K562 (cell line): ENCODE data around the gene DPP4. TPM values are rescaled to one million over a fixed set of nuclear protein-coding genes. Genes with fewer than 3 reads are reported as not detected.

Source experiments
- POLR3A ChIP-seq: IDR thresholded peaks from 2 replicates; pipeline ENCODE4 v1.6.1; 2011; ENCODE audit warnings: borderline replicate concordance, mild to moderate bottlenecking, moderate library complexity; ENCODE audit not compliant: insufficient read length, insufficient read depth; ENCODE audit errors: extremely low read depth
- POLR3G ChIP-seq: IDR thresholded peaks from 2 replicates; pipeline ENCODE4 v1.6.1; 2011; ENCODE audit not compliant: insufficient read length, insufficient replicate concordance; ENCODE audit errors: extremely low read depth
- RAD51 ChIP-seq: fragments of 450-650 bp; IDR thresholded peaks from 2 replicates; pipeline ENCODE4 v1.7.1; 2016; ENCODE audit warnings: low read depth, mild to moderate bottlenecking, borderline replicate concordance
- U2AF2 ChIP-seq: fragments of 200-400 bp; formaldehyde crosslinking; optimal IDR thresholded peaks from 2 replicates; pipeline ENCODE3; 2017; ENCODE audit warnings: low read depth, mild to moderate bottlenecking, low read length
- polyA plus RNA-seq, 8 experiments: library from polyadenylated mRNA; depleted of rRNA in 4 of 8; stranded (reverse) in 5 of 8; unstranded in 3 of 8; fragments of >200 nt; fragmentation: Nextera tagmentation in 2 of 8; fragmentation: Illumina TruSeq in 1 of 8; extraction: Ambion mirVana in 2 of 8; extraction: Trizol in 1 of 8; gene quantifications; 2 replicates each; pipeline versions ENCODE4 v1.2.1 to v1.2.3, GENCODE V29; 2011 to 2014; ENCODE audit warnings: inconsistent platforms in 1 of 8, missing spikeins in 1 of 8
- total RNA-seq, 7 experiments: library from RNA; depleted of rRNA in 6 of 7; stranded (reverse); fragments of >200 nt in 6 of 7; fragmentation: Illumina TruSeq in 2 of 7; extraction: Trizol in 2 of 7; gene quantifications; 2 replicates each; pipeline versions ENCODE4 v1.2.1 to v1.2.3, GENCODE V29; 2011 to 2021; ENCODE audit warnings: low replicate concordance in 1 of 7
- TF ChIP-seq, protein P1 (sequence below): fragments of 200-800 bp; sonication (Bioruptor generic); IDR thresholded peaks from 2 replicates; pipeline ENCODE4 v1.6.1; 2016; ENCODE audit warnings: missing genetic modification characterization, missing compliant biosample characterization
- TF ChIP-seq, protein P2 (sequence below): fragments of 250-450 bp; sonication (Bioruptor Pico); IDR thresholded peaks from 2 replicates; pipeline ENCODE4 v1.8.0; 2022; ENCODE audit warnings: moderate library complexity, mild to moderate bottlenecking, inconsistent platforms
- TF ChIP-seq, protein P3 (sequence below): fragments of 250-450 bp; sonication (Bioruptor Pico); IDR thresholded peaks from 2 replicates; pipeline ENCODE4 v1.5.0; 2021; ENCODE audit warnings: mild to moderate bottlenecking, borderline replicate concordance

Gene DPP4
- total and polyA plus RNA-seq, 9 of the 15 experiments (the other 6 are each of a cell fraction or from before 2014, with no cell fraction given): 0.11 TPM; not detected in 8

DNA sequence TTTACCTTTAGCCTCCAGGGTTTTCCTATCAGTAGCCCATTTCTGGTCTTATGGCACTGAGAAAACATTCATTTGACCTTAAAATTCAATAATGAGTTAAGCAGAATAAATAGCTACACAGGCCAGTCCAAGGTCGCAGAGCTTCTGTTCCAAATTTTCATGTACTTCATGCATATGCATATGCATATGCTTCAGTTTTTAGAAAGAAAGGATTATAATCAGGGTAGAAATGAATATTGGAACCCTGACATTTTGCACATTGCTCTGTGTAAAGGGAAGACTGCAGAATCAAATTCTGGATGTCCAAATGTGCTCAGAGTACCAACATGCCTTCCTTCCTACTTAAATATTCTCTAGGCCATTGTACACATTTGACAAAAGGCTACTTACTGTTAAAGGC lies 104.9 kb downstream of the DPP4 start (continued):
- TF ChIP-seq, protein P1, sequence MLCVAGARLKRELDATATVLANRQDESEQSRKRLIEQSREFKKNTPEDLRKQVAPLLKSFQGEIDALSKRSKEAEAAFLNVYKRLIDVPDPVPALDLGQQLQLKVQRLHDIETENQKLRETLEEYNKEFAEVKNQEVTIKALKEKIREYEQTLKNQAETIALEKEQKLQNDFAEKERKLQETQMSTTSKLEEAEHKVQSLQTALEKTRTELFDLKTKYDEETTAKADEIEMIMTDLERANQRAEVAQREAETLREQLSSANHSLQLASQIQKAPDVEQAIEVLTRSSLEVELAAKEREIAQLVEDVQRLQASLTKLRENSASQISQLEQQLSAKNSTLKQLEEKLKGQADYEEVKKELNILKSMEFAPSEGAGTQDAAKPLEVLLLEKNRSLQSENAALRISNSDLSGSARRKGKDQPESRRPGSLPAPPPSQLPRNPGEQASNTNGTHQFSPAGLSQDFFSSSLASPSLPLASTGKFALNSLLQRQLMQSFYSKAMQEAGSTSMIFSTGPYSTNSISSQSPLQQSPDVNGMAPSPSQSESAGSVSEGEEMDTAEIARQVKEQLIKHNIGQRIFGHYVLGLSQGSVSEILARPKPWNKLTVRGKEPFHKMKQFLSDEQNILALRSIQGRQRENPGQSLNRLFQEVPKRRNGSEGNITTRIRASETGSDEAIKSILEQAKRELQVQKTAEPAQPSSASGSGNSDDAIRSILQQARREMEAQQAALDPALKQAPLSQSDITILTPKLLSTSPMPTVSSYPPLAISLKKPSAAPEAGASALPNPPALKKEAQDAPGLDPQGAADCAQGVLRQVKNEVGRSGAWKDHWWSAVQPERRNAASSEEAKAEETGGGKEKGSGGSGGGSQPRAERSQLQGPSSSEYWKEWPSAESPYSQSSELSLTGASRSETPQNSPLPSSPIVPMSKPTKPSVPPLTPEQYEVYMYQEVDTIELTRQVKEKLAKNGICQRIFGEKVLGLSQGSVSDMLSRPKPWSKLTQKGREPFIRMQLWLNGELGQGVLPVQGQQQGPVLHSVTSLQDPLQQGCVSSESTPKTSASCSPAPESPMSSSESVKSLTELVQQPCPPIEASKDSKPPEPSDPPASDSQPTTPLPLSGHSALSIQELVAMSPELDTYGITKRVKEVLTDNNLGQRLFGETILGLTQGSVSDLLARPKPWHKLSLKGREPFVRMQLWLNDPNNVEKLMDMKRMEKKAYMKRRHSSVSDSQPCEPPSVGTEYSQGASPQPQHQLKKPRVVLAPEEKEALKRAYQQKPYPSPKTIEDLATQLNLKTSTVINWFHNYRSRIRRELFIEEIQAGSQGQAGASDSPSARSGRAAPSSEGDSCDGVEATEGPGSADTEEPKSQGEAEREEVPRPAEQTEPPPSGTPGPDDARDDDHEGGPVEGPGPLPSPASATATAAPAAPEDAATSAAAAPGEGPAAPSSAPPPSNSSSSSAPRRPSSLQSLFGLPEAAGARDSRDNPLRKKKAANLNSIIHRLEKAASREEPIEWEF (CRISPR knock-in tag): no peak
- TF ChIP-seq POLR3A: no peak
- TF ChIP-seq, protein P2, sequence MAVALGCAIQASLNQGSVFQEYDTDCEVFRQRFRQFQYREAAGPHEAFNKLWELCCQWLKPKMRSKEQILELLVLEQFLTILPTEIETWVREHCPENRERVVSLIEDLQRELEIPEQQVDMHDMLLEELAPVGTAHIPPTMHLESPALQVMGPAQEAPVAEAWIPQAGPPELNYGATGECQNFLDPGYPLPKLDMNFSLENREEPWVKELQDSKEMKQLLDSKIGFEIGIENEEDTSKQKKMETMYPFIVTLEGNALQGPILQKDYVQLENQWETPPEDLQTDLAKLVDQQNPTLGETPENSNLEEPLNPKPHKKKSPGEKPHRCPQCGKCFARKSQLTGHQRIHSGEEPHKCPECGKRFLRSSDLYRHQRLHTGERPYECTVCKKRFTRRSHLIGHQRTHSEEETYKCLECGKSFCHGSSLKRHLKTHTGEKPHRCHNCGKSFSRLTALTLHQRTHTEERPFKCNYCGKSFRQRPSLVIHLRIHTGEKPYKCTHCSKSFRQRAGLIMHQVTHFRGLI (CRISPR knock-in tag): no peak
- no peak for TF ChIP-seq U2AF2
- TF ChIP-seq, protein P3, sequence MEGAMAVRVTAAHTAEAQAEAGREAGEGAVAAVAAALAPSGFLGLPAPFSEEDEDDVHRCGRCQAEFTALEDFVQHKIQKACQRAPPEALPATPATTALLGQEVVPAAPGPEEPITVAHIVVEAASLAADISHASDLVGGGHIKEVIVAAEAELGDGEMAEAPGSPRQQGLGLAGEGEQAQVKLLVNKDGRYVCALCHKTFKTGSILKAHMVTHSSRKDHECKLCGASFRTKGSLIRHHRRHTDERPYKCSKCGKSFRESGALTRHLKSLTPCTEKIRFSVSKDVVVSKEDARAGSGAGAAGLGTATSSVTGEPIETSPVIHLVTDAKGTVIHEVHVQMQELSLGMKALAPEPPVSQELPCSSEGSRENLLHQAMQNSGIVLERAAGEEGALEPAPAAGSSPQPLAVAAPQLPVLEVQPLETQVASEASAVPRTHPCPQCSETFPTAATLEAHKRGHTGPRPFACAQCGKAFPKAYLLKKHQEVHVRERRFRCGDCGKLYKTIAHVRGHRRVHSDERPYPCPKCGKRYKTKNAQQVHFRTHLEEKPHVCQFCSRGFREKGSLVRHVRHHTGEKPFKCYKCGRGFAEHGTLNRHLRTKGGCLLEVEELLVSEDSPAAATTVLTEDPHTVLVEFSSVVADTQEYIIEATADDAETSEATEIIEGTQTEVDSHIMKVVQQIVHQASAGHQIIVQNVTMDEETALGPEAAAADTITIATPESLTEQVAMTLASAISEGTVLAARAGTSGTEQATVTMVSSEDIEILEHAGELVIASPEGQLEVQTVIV (CRISPR knock-in tag): no peak
- no peak for TF ChIP-seq RAD51
- no peak for TF ChIP-seq POLR3G
